ENCODE data around the gene KDM2A. TPM values are rescaled to one million over a fixed set of nuclear protein-coding genes. Genes with fewer than 3 reads are reported as not detected.
A peak's percentile ranks its signal among the peaks of the same experiment; 100 is the strongest.

KDM2A gene
- total and polyA plus RNA-seq, 5 donors from 2014 or later: 10.7 to 346 (median 12.1) TPM

GRCh38 chr11:67111261-67111660 lies 7.8 kb upstream of the KDM2A start:
- H3K36me3 ChIP-seq (ENCODE audit: control insufficient read depth, insufficient read depth, low read length): no peaks in the 10 kb centered on the region
- no peak overlapping the region for H3K4me3 Mint-ChIP-seq
- H3K27me3 Mint-ChIP-seq: peaks cover 11% of the 10 kb centered on the region
- peaks cover 0 to 12% (median under 1%) of the 10 kb centered on the region in 4 donors for H3K4me1 Mint-ChIP-seq
- peaks cover 0 to 1% (median 0%) of the 10 kb centered on the region in 7 donors for H3K9me3 Mint-ChIP-seq
- no peak overlapping the region for H3K4me3 ChIP-seq (ENCODE audit: low read depth, low read length)
- peaks cover 6% of the 10 kb centered on the region for H3K4me1 ChIP-seq (ENCODE audit: control insufficient read depth, insufficient read depth, low read length, poor library complexity, severe bottlenecking)
- no peak for ATAC-seq (ENCODE audit: low read depth in 2 of 2)
- no peak overlapping the region for H3K27ac Mint-ChIP-seq
- H3K27me3 ChIP-seq (ENCODE audit: control insufficient read depth, insufficient read depth, low read length): peaks cover 2% of the 10 kb centered on the region
- H3K27ac ChIP-seq (ENCODE audit: insufficient read depth, low read length, poor library complexity, severe bottlenecking): no peak overlapping the region
- no peaks in the 10 kb centered on the region for H3K9me3 ChIP-seq (ENCODE audit: control insufficient read depth in 2 of 2, low read length in 2 of 2)
- DNase-seq: no peak
- H3K36me3 Mint-ChIP-seq: no peaks in the 10 kb centered on the region

- H3K9me3 Mint-ChIP-seq: peaks cover 0 to 1% (median 0%) of the 10 kb centered on the region in 7 donors
- H3K4me3 ChIP-seq (ENCODE audit: low read depth, low read length): no peak overlapping the region
- ATAC-seq (ENCODE audit: low read depth in 2 of 2) (peak; percentile 15 to 21), DNase-seq (peak in 1 of 3 donors; percentile 40)
- peak overlapping the region in 2 of 3 donors; percentile 32 to 85 for H3K27ac Mint-ChIP-seq
- H3K27me3 Mint-ChIP-seq: peaks cover 22% of the 10 kb centered on the region
- no peaks in the 10 kb centered on the region for H3K36me3 Mint-ChIP-seq
- H3K4me3 Mint-ChIP-seq: peak overlapping the region in 2 of 4 donors; percentile 71 to 79
- H3K4me1 ChIP-seq (ENCODE audit: control insufficient read depth, insufficient read depth, low read length, poor library complexity, severe bottlenecking): peaks cover 14% of the 10 kb centered on the region
- H3K9me3 ChIP-seq (ENCODE audit: control insufficient read depth in 2 of 2, low read length in 2 of 2): no peaks in the 10 kb centered on the region
- peaks cover 2% of the 10 kb centered on the region for H3K27me3 ChIP-seq (ENCODE audit: control insufficient read depth, insufficient read depth, low read length)
- no peaks in the 10 kb centered on the region for H3K36me3 ChIP-seq (ENCODE audit: control insufficient read depth, insufficient read depth, low read length)
- H3K27ac ChIP-seq (ENCODE audit: insufficient read depth, low read length, poor library complexity, severe bottlenecking): no peak overlapping the region
- H3K4me1 Mint-ChIP-seq: peaks cover 0 to 22% (median under 1%) of the 10 kb centered on the region in 4 donors
These were observed 5.8 kb upstream of the KDM2A start for GRCh38 chr11:67113231-67113721.

- Histone ChIP-seq H3K27me3 (ENCODE audit: control insufficient read depth, insufficient read depth, low read length) (peaks cover 2% of the 10 kb centered on the region), H3K9me3 (ENCODE audit: control insufficient read depth in 2 of 2, low read length in 2 of 2) (no peaks in the 10 kb centered on the region), H3K27ac (ENCODE audit: insufficient read depth, low read length, poor library complexity, severe bottlenecking) (no peak overlapping the region), H3K36me3 (ENCODE audit: control insufficient read depth, insufficient read depth, low read length) (no peaks in the 10 kb centered on the region), H3K4me1 (ENCODE audit: control insufficient read depth, insufficient read depth, low read length, poor library complexity, severe bottlenecking) (peaks cover 14% of the 10 kb centered on the region), H3K4me3 (ENCODE audit: low read depth, low read length) (no peak overlapping the region)
- H3K4me1 Mint-ChIP-seq: peaks cover 0 to 22% (median under 1%) of the 10 kb centered on the region in 4 donors
- H3K27me3 Mint-ChIP-seq: peaks cover 22% of the 10 kb centered on the region
- no peak for DNase-seq
- H3K4me3 Mint-ChIP-seq: no peak overlapping the region
- H3K9me3 Mint-ChIP-seq: peaks cover 0 to 1% (median 0%) of the 10 kb centered on the region in 7 donors
- no peak overlapping the region for H3K27ac Mint-ChIP-seq
- no peak for ATAC-seq (ENCODE audit: low read depth in 2 of 2)
- no peaks in the 10 kb centered on the region for H3K36me3 Mint-ChIP-seq
These were observed 4.7 kb upstream of the KDM2A start for GRCh38 chr11:67114275-67114896.

- H3K9me3 ChIP-seq (ENCODE audit: control insufficient read depth in 2 of 2, low read length in 2 of 2): no peaks in the 10 kb centered on the region
- no peak overlapping the region for H3K27ac ChIP-seq (ENCODE audit: insufficient read depth, low read length, poor library complexity, severe bottlenecking)
- no peaks in the 10 kb centered on the region for H3K27me3 ChIP-seq (ENCODE audit: control insufficient read depth, insufficient read depth, low read length)
- peaks cover 28% of the 10 kb centered on the region for H3K4me1 ChIP-seq (ENCODE audit: control insufficient read depth, insufficient read depth, low read length, poor library complexity, severe bottlenecking)
- H3K4me1 Mint-ChIP-seq: peaks cover 8 to 34% (median 13%) of the 10 kb centered on the region in 4 donors
- no peaks in the 10 kb centered on the region for H3K36me3 ChIP-seq (ENCODE audit: control insufficient read depth, insufficient read depth, low read length)
- ATAC-seq (ENCODE audit: low read depth in 2 of 2) (no peak), DNase-seq (no peak)
- peaks cover 15% of the 10 kb centered on the region for H3K27me3 Mint-ChIP-seq
- no peaks in the 10 kb centered on the region for H3K9me3 Mint-ChIP-seq
- H3K27ac Mint-ChIP-seq: peak overlapping the region in 1 of 3 donors; percentile 81
- H3K4me3 Mint-ChIP-seq: peak overlapping the region; percentile 87 to 94 (median 91)
- no peak overlapping the region for H3K4me3 ChIP-seq (ENCODE audit: low read depth, low read length)
- H3K36me3 Mint-ChIP-seq: no peaks in the 10 kb centered on the region
These were observed 2.3 kb upstream of the KDM2A start for GRCh38 chr11:67116758-67117105.

GRCh38 chr11:67117176-67117575 lies 1.9 kb upstream of the KDM2A start:
- peaks cover 15% of the 10 kb centered on the region for H3K27me3 Mint-ChIP-seq
- no peaks in the 10 kb centered on the region for H3K9me3 Mint-ChIP-seq
- DNase-seq (no peak), ATAC-seq (ENCODE audit: low read depth in 2 of 2) (no peak)
- H3K4me1 Mint-ChIP-seq: peaks cover 9 to 37% (median 16%) of the 10 kb centered on the region in 4 donors
- no peaks in the 10 kb centered on the region for H3K9me3 ChIP-seq (ENCODE audit: control insufficient read depth in 2 of 2, low read length in 2 of 2)
- no peak overlapping the region for H3K4me3 ChIP-seq (ENCODE audit: low read depth, low read length)
- H3K4me1 ChIP-seq (ENCODE audit: control insufficient read depth, insufficient read depth, low read length, poor library complexity, severe bottlenecking): peaks cover 32% of the 10 kb centered on the region
- H3K27me3 ChIP-seq (ENCODE audit: control insufficient read depth, insufficient read depth, low read length): no peaks in the 10 kb centered on the region
- no peaks in the 10 kb centered on the region for H3K36me3 ChIP-seq (ENCODE audit: control insufficient read depth, insufficient read depth, low read length)
- no peaks in the 10 kb centered on the region for H3K36me3 Mint-ChIP-seq
- H3K27ac Mint-ChIP-seq: peak overlapping the region; percentile 81 to 97 (median 95)
- peak overlapping the region; percentile 87 to 94 (median 91) for H3K4me3 Mint-ChIP-seq
- H3K27ac ChIP-seq (ENCODE audit: insufficient read depth, low read length, poor library complexity, severe bottlenecking): peak overlapping the region; percentile 62

- Histone ChIP-seq H3K36me3 (ENCODE audit: control insufficient read depth, insufficient read depth, low read length) (no peaks in the 10 kb centered on the region), H3K4me3 (ENCODE audit: low read depth, low read length) (no peak overlapping the region)
These were observed 1.3 kb upstream of the KDM2A start for GRCh38 chr11:67117672-67118180.

GRCh38 chr11:67118181-67118766 lies 789 bp upstream of the KDM2A start:
- H3K27ac Mint-ChIP-seq: no peak overlapping the region
- ATAC-seq (ENCODE audit: low read depth in 2 of 2) (peak; percentile 10 to 12), DNase-seq (peak; percentile 45 to 63 (median 62))
- Histone ChIP-seq H3K4me1 (ENCODE audit: control insufficient read depth, insufficient read depth, low read length, poor library complexity, severe bottlenecking) (peaks cover 35% of the 10 kb centered on the region), H3K27ac (ENCODE audit: insufficient read depth, low read length, poor library complexity, severe bottlenecking) (peak overlapping the region; percentile 83), H3K27me3 (ENCODE audit: control insufficient read depth, insufficient read depth, low read length) (no peaks in the 10 kb centered on the region), H3K4me3 (ENCODE audit: low read depth, low read length) (no peak overlapping the region), H3K36me3 (ENCODE audit: control insufficient read depth, insufficient read depth, low read length) (no peaks in the 10 kb centered on the region), H3K9me3 (ENCODE audit: control insufficient read depth in 2 of 2, low read length in 2 of 2) (no peaks in the 10 kb centered on the region)
- H3K4me3 Mint-ChIP-seq: peak overlapping the region; percentile 65 to 97 (median 90)
- peaks cover 15% of the 10 kb centered on the region for H3K27me3 Mint-ChIP-seq
- no peaks in the 10 kb centered on the region for H3K9me3 Mint-ChIP-seq
- peaks cover 9 to 42% (median 20%) of the 10 kb centered on the region in 4 donors for H3K4me1 Mint-ChIP-seq
- peaks cover 2% of the 10 kb centered on the region for H3K36me3 Mint-ChIP-seq

More at GRCh38 chr11:67117672-67118180, 1.3 kb upstream of the KDM2A start:
- H3K9me3 ChIP-seq (ENCODE audit: control insufficient read depth in 2 of 2, low read length in 2 of 2): no peaks in the 10 kb centered on the region
- DNase-seq (peak; percentile 19 to 51 (median 19)), ATAC-seq (ENCODE audit: low read depth in 2 of 2) (no peak)
- Mint-ChIP-seq H3K4me3 (peak overlapping the region; percentile 87 to 94 (median 91)), H3K4me1 (peaks cover 9 to 41% (median 17%) of the 10 kb centered on the region in 4 donors), H3K36me3 (no peaks in the 10 kb centered on the region), H3K27me3 (peaks cover 15% of the 10 kb centered on the region), H3K27ac (peak overlapping the region; percentile 81 to 97 (median 95)), H3K9me3 (no peaks in the 10 kb centered on the region)
- H3K27me3 ChIP-seq (ENCODE audit: control insufficient read depth, insufficient read depth, low read length): no peaks in the 10 kb centered on the region
- peak overlapping the region; percentile 83 for H3K27ac ChIP-seq (ENCODE audit: insufficient read depth, low read length, poor library complexity, severe bottlenecking)
- peaks cover 35% of the 10 kb centered on the region for H3K4me1 ChIP-seq (ENCODE audit: control insufficient read depth, insufficient read depth, low read length, poor library complexity, severe bottlenecking)

All from CD4-positive, CD25-positive, alpha-beta regulatory T cell (primary cell).